GM23338 (cell line): ENCODE results near the gene ARHGEF39. TPM values are rescaled to one million over a fixed set of nuclear protein-coding genes. Genes with fewer than 3 reads are reported as not detected.
A peak's percentile ranks its signal among the peaks of the same experiment; 100 is the strongest.

Source experiments
- ATAC-seq: fragments of 200-7000 bp; cut with Tn5 transposase; 3 replicates; pipeline ENCODE4 v1.9.1; 2020
- DNase-seq: peaks from one replicate; pipeline ENCODE4 v3.0.0-alpha.2; 2015; ENCODE audit warnings: low spot score
- H2AFZ ChIP-seq: fragments of 200-600 bp; sonication (generic); 2 replicates; pipeline ENCODE4 v1.8.0; 2016; ENCODE audit warnings: antibody characterized with exemption, mild to moderate bottlenecking, moderate library complexity
- H3F3A ChIP-seq: fragments of 200-600 bp; sonication (generic); replicated peaks from 2 replicates; pipeline ENCODE4 v1.8.0; 2017; ENCODE audit warnings: antibody characterized with exemption, mixed run types, low read depth
- H3K27ac ChIP-seq: fragments of 200-600 bp; sonication (generic); 2 replicates; pipeline ENCODE4 v1.6.1; 2016; ENCODE audit warnings: low read depth
- H3K27me3 ChIP-seq: fragments of 200-600 bp; sonication (generic); 2 replicates; pipeline ENCODE4 v1.8.0; 2016; ENCODE audit warnings: mild to moderate bottlenecking, mixed run types, moderate library complexity; ENCODE audit not compliant: insufficient read depth
- H3K36me3 ChIP-seq: fragments of 200-600 bp; sonication (generic); 2 replicates; pipeline ENCODE4 v1.8.0; 2016; ENCODE audit warnings: mild to moderate bottlenecking; ENCODE audit not compliant: insufficient read depth
- H3K4me1 ChIP-seq: fragments of 200-600 bp; sonication (generic); 2 replicates; pipeline ENCODE4 v1.8.0; 2016; ENCODE audit warnings: mild to moderate bottlenecking, moderate library complexity; ENCODE audit not compliant: insufficient read depth
- H3K4me2 ChIP-seq: fragments of 200-600 bp; sonication (generic); 2 replicates; pipeline ENCODE4 v1.7.1; 2017; ENCODE audit warnings: mixed run types
- H3K4me3 ChIP-seq: fragments of 200-600 bp; sonication (generic); 2 replicates; pipeline ENCODE4 v1.6.1; 2016; ENCODE audit warnings: mixed run types
- H3K79me2 ChIP-seq: fragments of 200-600 bp; sonication (generic); replicated peaks from 2 replicates; pipeline ENCODE4 v1.8.0; 2017; ENCODE audit warnings: mild to moderate bottlenecking; ENCODE audit not compliant: insufficient read depth
- H3K9me2 ChIP-seq: fragments of 200-600 bp; sonication (generic); 2 replicates; pipeline ENCODE4 v1.8.0; 2017; ENCODE audit not compliant: insufficient read depth
- H4K20me1 ChIP-seq: fragments of 200-600 bp; sonication (generic); replicated peaks from 2 replicates; pipeline ENCODE4 v1.8.0; 2017; ENCODE audit warnings: mild to moderate bottlenecking; ENCODE audit not compliant: insufficient read depth
- H3K27ac Mint-ChIP-seq: 2 replicates; pipeline ENCODE4 v1.8.0; 2020; ENCODE audit warnings: inconsistent platforms, mild to moderate bottlenecking, moderate library complexity, mixed read lengths
- H3K27me3 Mint-ChIP-seq: 3 replicates; pipeline ENCODE4 v1.8.0; 2022; ENCODE audit warnings: low read depth, mild to moderate bottlenecking, moderate library complexity, mixed read lengths, inconsistent platforms; ENCODE audit not compliant: insufficient read depth, poor library complexity
- H3K36me3 Mint-ChIP-seq: 3 replicates; pipeline ENCODE4 v1.8.0; 2021; ENCODE audit warnings: low read depth, mild to moderate bottlenecking, inconsistent platforms, moderate library complexity, mixed read lengths
- H3K4me1 Mint-ChIP-seq: 3 replicates; pipeline ENCODE4 v1.8.0; 2020; ENCODE audit warnings: mild to moderate bottlenecking, inconsistent platforms, mixed read lengths
- H3K4me3 Mint-ChIP-seq: 3 replicates; pipeline ENCODE4 v1.8.0; 2021; ENCODE audit warnings: moderate library complexity, mild to moderate bottlenecking, inconsistent platforms, mixed read lengths
- H3K9me3 Mint-ChIP-seq: 3 replicates; pipeline ENCODE4 v1.8.0; 2020; ENCODE audit warnings: moderate library complexity, mild to moderate bottlenecking, inconsistent platforms, mixed read lengths
- CREB1 ChIP-seq: fragments of 250-450 bp; sonication (Bioruptor Pico); IDR thresholded peaks from 2 replicates; pipeline ENCODE4 v1.5.0; 2020; ENCODE audit warnings: low read depth, mild to moderate bottlenecking, moderate library complexity
- EZH2 ChIP-seq: fragments of 200-600 bp; sonication (generic); IDR thresholded peaks from one replicate; pipeline ENCODE4 v1.8.0; 2017; ENCODE audit warnings: antibody characterized with exemption, mild to moderate bottlenecking, low read depth; ENCODE audit not compliant: unreplicated experiment
- EZH2phosphoT487 ChIP-seq: fragments of 200-600 bp; sonication (generic); IDR thresholded peaks from one replicate; pipeline ENCODE4 v1.8.1; 2018; ENCODE audit warnings: antibody characterized with exemption; ENCODE audit not compliant: unreplicated experiment
- JUNB ChIP-seq: IDR thresholded peaks from one replicate; pipeline ENCODE4 v1.6.1; 2016; ENCODE audit warnings: antibody characterized with exemption; ENCODE audit not compliant: unreplicated experiment
- NANOG ChIP-seq: IDR thresholded peaks from 2 replicates; pipeline ENCODE4 v1.6.1; 2016; ENCODE audit warnings: antibody characterized with exemption, borderline replicate concordance
- POLR2AphosphoS5 ChIP-seq: IDR thresholded peaks from 2 replicates; pipeline ENCODE4 v1.6.1; 2016; ENCODE audit warnings: antibody characterized with exemption, low read depth
- STAT1 ChIP-seq: IDR thresholded peaks from one replicate; pipeline ENCODE4 v1.6.1; 2016; ENCODE audit warnings: antibody characterized with exemption; ENCODE audit not compliant: unreplicated experiment
- ZNF114 ChIP-seq: fragments of 250-450 bp; sonication (Bioruptor Pico); IDR thresholded peaks from 2 replicates; pipeline ENCODE4 v1.5.0; 2020; ENCODE audit warnings: mild to moderate bottlenecking, moderate library complexity
- ZNF331 ChIP-seq: fragments of 250-450 bp; sonication (Bioruptor Pico); IDR thresholded peaks from 2 replicates; pipeline ENCODE4 v1.5.0; 2020; ENCODE audit warnings: low read depth, mild to moderate bottlenecking, moderate library complexity
- polyA plus RNA-seq: library from polyadenylated mRNA; unstranded; fragments of >200 nt; fragmentation: Nextera tagmentation; extraction: Ambion mirVana; gene quantifications from 2 replicates; pipeline ENCODE4 v1.2.1, GENCODE V29; 2016
- total RNA-seq: library from RNA; depleted of rRNA; stranded (reverse); fragments of >200 nt; shearing (Covaris generic); gene quantifications from 2 replicates; pipeline ENCODE4 v1.2.3, GENCODE V29; 2014
- TF ChIP-seq, protein P1 (sequence below): IDR thresholded peaks from one replicate; pipeline ENCODE4 v1.6.1; 2018; ENCODE audit warnings: antibody characterized with exemption; ENCODE audit not compliant: unreplicated experiment
- TF ChIP-seq, protein P2 (sequence below): IDR thresholded peaks from 2 replicates; pipeline ENCODE4 v1.6.1; 2016; ENCODE audit warnings: antibody characterized with exemption
- TF ChIP-seq, protein P3 (sequence below), 2 experiments: fragments of 200-600 bp in 1 of 2; sonication (generic) in 1 of 2; conservative IDR thresholded peaks; 2 replicates each; pipeline versions ENCODE4 v1.5.1 to v1.6.1; 2016 to 2017; ENCODE audit warnings: antibody characterized with exemption in 2 of 2, low read depth in 2 of 2, mild to moderate bottlenecking in 2 of 2, moderate library complexity in 1 of 2
- TF ChIP-seq, protein P4 (sequence below): fragments of 250-450 bp; sonication (Bioruptor Pico); IDR thresholded peaks from 2 replicates; pipeline ENCODE4 v1.5.0; 2020; ENCODE audit warnings: mild to moderate bottlenecking, moderate library complexity

The ARHGEF39 gene
- total and polyA plus RNA-seq, 2 experiments from 2014 or later = 16.8 to 31.0 TPM

DNA sequence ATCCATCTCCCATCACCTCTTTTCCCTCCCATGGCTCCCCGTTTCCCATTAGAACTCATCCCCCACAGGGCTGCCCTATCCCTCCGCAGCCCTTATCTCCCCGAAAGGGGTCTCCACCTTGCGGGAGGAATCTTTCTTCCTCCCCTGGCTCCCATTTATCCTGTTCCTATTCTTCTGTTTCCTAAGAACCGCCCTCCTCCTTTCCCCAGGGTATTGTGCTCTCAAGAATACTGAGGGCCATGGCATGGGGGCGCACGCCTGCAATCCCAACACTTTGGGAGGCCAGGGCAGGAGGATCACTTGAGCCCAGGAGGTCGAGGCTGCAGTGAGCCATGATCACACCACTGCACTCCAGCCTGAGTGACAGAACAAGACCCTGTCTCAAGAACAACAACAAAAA, 47.4 kb downstream of the ARHGEF39 start:
- TF ChIP-seq, protein P1, sequence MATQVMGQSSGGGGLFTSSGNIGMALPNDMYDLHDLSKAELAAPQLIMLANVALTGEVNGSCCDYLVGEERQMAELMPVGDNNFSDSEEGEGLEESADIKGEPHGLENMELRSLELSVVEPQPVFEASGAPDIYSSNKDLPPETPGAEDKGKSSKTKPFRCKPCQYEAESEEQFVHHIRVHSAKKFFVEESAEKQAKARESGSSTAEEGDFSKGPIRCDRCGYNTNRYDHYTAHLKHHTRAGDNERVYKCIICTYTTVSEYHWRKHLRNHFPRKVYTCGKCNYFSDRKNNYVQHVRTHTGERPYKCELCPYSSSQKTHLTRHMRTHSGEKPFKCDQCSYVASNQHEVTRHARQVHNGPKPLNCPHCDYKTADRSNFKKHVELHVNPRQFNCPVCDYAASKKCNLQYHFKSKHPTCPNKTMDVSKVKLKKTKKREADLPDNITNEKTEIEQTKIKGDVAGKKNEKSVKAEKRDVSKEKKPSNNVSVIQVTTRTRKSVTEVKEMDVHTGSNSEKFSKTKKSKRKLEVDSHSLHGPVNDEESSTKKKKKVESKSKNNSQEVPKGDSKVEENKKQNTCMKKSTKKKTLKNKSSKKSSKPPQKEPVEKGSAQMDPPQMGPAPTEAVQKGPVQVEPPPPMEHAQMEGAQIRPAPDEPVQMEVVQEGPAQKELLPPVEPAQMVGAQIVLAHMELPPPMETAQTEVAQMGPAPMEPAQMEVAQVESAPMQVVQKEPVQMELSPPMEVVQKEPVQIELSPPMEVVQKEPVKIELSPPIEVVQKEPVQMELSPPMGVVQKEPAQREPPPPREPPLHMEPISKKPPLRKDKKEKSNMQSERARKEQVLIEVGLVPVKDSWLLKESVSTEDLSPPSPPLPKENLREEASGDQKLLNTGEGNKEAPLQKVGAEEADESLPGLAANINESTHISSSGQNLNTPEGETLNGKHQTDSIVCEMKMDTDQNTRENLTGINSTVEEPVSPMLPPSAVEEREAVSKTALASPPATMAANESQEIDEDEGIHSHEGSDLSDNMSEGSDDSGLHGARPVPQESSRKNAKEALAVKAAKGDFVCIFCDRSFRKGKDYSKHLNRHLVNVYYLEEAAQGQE = no peak
- TF ChIP-seq, protein P2, sequence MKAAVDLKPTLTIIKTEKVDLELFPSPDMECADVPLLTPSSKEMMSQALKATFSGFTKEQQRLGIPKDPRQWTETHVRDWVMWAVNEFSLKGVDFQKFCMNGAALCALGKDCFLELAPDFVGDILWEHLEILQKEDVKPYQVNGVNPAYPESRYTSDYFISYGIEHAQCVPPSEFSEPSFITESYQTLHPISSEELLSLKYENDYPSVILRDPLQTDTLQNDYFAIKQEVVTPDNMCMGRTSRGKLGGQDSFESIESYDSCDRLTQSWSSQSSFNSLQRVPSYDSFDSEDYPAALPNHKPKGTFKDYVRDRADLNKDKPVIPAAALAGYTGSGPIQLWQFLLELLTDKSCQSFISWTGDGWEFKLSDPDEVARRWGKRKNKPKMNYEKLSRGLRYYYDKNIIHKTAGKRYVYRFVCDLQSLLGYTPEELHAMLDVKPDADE = no peak
- TF ChIP-seq EZH2 (no peak), POLR2AphosphoS5 (no peak), CREB1 (no peak), NANOG (no peak), ZNF331 (CRISPR knock-in tag) (no peak), EZH2phosphoT487 (no peak), STAT1 (no peak), ZNF114 (CRISPR knock-in tag) (no peak), JUNB (no peak)
- TF ChIP-seq, protein P3, sequence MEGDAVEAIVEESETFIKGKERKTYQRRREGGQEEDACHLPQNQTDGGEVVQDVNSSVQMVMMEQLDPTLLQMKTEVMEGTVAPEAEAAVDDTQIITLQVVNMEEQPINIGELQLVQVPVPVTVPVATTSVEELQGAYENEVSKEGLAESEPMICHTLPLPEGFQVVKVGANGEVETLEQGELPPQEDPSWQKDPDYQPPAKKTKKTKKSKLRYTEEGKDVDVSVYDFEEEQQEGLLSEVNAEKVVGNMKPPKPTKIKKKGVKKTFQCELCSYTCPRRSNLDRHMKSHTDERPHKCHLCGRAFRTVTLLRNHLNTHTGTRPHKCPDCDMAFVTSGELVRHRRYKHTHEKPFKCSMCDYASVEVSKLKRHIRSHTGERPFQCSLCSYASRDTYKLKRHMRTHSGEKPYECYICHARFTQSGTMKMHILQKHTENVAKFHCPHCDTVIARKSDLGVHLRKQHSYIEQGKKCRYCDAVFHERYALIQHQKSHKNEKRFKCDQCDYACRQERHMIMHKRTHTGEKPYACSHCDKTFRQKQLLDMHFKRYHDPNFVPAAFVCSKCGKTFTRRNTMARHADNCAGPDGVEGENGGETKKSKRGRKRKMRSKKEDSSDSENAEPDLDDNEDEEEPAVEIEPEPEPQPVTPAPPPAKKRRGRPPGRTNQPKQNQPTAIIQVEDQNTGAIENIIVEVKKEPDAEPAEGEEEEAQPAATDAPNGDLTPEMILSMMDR (conservative IDR thresholded peaks at IDR 0.05; ENCODE audit: low read depth in 2 of 2) = no peak
- TF ChIP-seq, protein P4, sequence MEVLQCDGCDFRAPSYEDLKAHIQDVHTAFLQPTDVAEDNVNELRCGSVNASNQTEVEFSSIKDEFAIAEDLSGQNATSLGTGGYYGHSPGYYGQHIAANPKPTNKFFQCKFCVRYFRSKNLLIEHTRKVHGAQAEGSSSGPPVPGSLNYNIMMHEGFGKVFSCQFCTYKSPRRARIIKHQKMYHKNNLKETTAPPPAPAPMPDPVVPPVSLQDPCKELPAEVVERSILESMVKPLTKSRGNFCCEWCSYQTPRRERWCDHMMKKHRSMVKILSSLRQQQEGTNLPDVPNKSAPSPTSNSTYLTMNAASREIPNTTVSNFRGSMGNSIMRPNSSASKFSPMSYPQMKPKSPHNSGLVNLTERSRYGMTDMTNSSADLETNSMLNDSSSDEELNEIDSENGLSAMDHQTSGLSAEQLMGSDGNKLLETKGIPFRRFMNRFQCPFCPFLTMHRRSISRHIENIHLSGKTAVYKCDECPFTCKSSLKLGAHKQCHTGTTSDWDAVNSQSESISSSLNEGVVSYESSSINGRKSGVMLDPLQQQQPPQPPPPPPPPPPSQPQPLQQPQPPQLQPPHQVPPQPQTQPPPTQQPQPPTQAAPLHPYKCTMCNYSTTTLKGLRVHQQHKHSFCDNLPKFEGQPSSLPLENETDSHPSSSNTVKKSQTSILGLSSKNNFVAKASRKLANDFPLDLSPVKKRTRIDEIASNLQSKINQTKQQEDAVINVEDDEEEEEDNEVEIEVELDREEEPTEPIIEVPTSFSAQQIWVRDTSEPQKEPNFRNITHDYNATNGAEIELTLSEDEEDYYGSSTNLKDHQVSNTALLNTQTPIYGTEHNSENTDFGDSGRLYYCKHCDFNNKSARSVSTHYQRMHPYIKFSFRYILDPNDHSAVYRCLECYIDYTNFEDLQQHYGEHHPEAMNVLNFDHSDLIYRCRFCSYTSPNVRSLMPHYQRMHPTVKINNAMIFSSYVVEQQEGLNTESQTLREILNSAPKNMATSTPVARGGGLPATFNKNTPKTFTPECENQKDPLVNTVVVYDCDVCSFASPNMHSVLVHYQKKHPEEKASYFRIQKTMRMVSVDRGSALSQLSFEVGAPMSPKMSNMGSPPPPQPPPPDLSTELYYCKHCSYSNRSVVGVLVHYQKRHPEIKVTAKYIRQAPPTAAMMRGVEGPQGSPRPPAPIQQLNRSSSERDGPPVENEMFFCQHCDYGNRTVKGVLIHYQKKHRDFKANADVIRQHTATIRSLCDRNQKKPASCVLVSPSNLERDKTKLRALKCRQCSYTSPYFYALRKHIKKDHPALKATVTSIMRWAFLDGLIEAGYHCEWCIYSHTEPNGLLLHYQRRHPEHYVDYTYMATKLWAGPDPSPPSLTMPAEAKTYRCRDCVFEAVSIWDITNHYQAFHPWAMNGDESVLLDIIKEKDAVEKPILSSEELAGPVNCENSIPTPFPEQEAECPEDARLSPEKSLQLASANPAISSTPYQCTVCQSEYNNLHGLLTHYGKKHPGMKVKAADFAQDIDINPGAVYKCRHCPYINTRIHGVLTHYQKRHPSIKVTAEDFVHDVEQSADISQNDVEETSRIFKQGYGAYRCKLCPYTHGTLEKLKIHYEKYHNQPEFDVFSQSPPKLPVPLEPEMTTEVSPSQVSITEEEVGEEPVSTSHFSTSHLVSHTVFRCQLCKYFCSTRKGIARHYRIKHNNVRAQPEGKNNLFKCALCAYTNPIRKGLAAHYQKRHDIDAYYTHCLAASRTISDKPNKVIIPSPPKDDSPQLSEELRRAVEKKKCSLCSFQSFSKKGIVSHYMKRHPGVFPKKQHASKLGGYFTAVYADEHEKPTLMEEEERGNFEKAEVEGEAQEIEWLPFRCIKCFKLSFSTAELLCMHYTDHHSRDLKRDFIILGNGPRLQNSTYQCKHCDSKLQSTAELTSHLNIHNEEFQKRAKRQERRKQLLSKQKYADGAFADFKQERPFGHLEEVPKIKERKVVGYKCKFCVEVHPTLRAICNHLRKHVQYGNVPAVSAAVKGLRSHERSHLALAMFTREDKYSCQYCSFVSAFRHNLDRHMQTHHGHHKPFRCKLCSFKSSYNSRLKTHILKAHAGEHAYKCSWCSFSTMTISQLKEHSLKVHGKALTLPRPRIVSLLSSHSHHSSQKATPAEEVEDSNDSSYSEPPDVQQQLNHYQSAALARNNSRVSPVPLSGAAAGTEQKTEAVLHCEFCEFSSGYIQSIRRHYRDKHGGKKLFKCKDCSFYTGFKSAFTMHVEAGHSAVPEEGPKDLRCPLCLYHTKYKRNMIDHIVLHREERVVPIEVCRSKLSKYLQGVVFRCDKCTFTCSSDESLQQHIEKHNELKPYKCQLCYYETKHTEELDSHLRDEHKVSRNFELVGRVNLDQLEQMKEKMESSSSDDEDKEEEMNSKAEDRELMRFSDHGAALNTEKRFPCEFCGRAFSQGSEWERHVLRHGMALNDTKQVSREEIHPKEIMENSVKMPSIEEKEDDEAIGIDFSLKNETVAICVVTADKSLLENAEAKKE (CRISPR knock-in tag) = no peak
- Mint-ChIP-seq H3K36me3 (no peaks in the 10 kb centered on the region), H3K27ac (no peak overlapping the region), H3K4me1 (peaks cover 14% of the 10 kb centered on the region), H3K4me3 (peak overlapping the region; percentile 78), H3K27me3 (peaks cover 31% of the 10 kb centered on the region), H3K9me3 (no peaks in the 10 kb centered on the region)
- Histone ChIP-seq H3K4me1 (peaks cover 14% of the 10 kb centered on the region), H3K36me3 (no peaks in the 10 kb centered on the region), H3F3A (peaks cover 17% of the 10 kb centered on the region), H4K20me1 (no peaks in the 10 kb centered on the region), H3K9me2 (no peaks in the 10 kb centered on the region), H3K79me2 (no peaks in the 10 kb centered on the region), H3K4me2 (peak overlapping the region; percentile 95), H3K27me3 (peaks cover 33% of the 10 kb centered on the region), H2AFZ (peak overlapping the region; percentile 100), H3K4me3 (peak overlapping the region; percentile 85), H3K27ac (no peak overlapping the region)
- peak; percentile 26 for DNase-seq
- no peak for ATAC-seq
